Hepatocyte (in vitro differentiated cells): ENCODE data around the gene NEMP1. TPM values are rescaled to one million over a fixed set of nuclear protein-coding genes. Genes with fewer than 3 reads are reported as not detected.

Experiments
- DNase-seq: peaks from one replicate; pipeline ENCODE4 v3.0.0-alpha.2; 2016; ENCODE audit warnings: low spot score
- H2AFZ ChIP-seq: fragments of 200-600 bp; sonication (generic); 2 replicates; pipeline ENCODE4 v1.6.0; 2016; ENCODE audit warnings: antibody characterized with exemption, mild to moderate bottlenecking
- H3K27ac ChIP-seq: fragments of 200-600 bp; sonication (generic); 2 replicates; pipeline ENCODE4 v1.5.1; 2016; ENCODE audit warnings: mild to moderate bottlenecking
- H3K27me3 ChIP-seq: fragments of 200-600 bp; sonication (generic); 2 replicates; pipeline ENCODE4 v1.6.1; 2016
- H3K36me3 ChIP-seq: fragments of 200-600 bp; sonication (generic); replicated peaks from 2 replicates; pipeline ENCODE4 v1.5.1; 2016; ENCODE audit warnings: low read depth; ENCODE audit not compliant: insufficient read depth
- H3K4me1 ChIP-seq: fragments of 200-600 bp; sonication (generic); 2 replicates; pipeline ENCODE4 v1.5.1; 2016; ENCODE audit warnings: mild to moderate bottlenecking, moderate library complexity; ENCODE audit not compliant: insufficient read depth
- H3K4me2 ChIP-seq: fragments of 200-600 bp; sonication (generic); 2 replicates; pipeline ENCODE4 v1.6.0; 2016
- H3K4me3 ChIP-seq: fragments of 200-600 bp; sonication (generic); 2 replicates; pipeline ENCODE4 v1.5.1; 2016; ENCODE audit warnings: mild to moderate bottlenecking
- H3K79me2 ChIP-seq: fragments of 200-600 bp; sonication (generic); 2 replicates; pipeline ENCODE4 v1.6.0; 2017; ENCODE audit warnings: mild to moderate bottlenecking
- H3K9me2 ChIP-seq: fragments of 200-600 bp; sonication (generic); replicated peaks from 2 replicates; pipeline ENCODE4 v1.6.0; 2017; ENCODE audit warnings: mild to moderate bottlenecking; ENCODE audit not compliant: insufficient read depth
- H3K9me3 ChIP-seq: fragments of 200-600 bp; sonication (generic); 2 replicates; pipeline ENCODE4 v1.5.1; 2016; ENCODE audit warnings: low read depth, mild to moderate bottlenecking
- H4K20me1 ChIP-seq: fragments of 200-600 bp; sonication (generic); 2 replicates; pipeline ENCODE4 v1.6.0; 2016; ENCODE audit warnings: mild to moderate bottlenecking; ENCODE audit not compliant: insufficient read depth, poor library complexity, severe bottlenecking
- EZH2 ChIP-seq: fragments of 200-600 bp; sonication (generic); IDR thresholded peaks from 2 replicates; pipeline ENCODE4 v1.6.1; 2016; ENCODE audit warnings: antibody characterized with exemption, mild to moderate bottlenecking, borderline replicate concordance
- EZH2phosphoT487 ChIP-seq: fragments of 200-600 bp; sonication (generic); IDR thresholded peaks from one replicate; pipeline ENCODE4 v1.6.1; 2018; ENCODE audit warnings: antibody characterized with exemption, mild to moderate bottlenecking, low read depth, moderate library complexity; ENCODE audit not compliant: unreplicated experiment, severe bottlenecking
- WGBS: methylation state at CpG from one replicate; pipeline ENCODE4 v1.1.6; 2016; ENCODE audit warnings: low lambda C conversion rate; ENCODE audit errors: missing lambda C conversion rate; 5-methylcytosine and 5-hydroxymethylcytosine counted together
- polyA plus RNA-seq: library from polyadenylated mRNA; unstranded; fragments of >200 nt; fragmentation: Nextera tagmentation; extraction: Ambion mirVana; gene quantifications from 2 replicates; pipeline ENCODE4 v1.2.1, GENCODE V29; 2016
- total RNA-seq: library from RNA; depleted of rRNA; stranded (reverse); fragments of >200 nt; gene quantifications from 2 replicates; pipeline ENCODE4 v1.2.3, GENCODE V29; 2014
- TF ChIP-seq, protein P1 (sequence below): fragments of 200-600 bp; sonication (generic); IDR thresholded peaks from 2 replicates; pipeline ENCODE4 v1.5.1; 2016; ENCODE audit warnings: antibody characterized with exemption, mild to moderate bottlenecking; ENCODE audit not compliant: poor library complexity

Gene NEMP1
- total and polyA plus RNA-seq, 2 experiments from 2014 or later = 6.2 to 9.3 TPM

DNA sequence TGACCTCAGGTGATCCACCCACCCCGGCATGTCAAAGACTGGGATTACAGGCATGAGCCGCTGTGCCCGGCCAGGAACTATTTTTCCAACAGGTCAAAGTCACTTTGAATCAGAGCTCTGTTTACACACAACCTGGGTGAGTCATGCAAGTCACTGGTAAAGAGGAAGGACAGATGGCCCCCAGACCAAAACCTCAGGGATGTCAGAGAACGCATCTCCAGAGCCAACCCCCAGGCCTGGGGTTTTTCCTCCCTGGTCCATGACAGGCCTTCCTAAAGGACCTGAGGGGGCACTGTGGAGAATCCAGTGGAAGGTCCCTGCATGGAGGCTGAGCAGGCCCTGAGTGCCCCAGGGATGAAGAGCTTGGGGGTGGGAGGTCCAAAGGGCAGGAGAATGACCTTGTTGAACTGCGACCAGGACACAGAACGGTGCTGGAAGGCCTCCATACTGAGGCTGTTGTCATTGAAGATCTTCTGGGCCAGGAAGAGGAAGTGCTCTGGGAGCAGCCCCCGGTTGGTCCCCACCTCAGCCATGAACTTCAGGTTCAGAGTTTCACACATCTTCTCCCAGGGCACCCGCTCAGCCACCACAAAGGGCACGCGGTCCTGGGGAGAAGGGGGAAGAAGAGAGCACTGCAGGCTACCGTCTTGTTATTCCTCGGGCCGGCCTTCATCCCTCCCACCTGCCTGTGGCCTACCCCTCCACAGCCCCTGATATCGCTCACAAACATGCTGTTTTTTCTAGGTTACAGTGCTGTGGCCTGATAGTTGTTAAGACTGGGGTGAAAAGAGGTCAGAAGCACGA lies 23.5 kb upstream of the NEMP1 start:
- TF ChIP-seq EZH2 (no peak), EZH2phosphoT487 (no peak)
- TF ChIP-seq, protein P1, sequence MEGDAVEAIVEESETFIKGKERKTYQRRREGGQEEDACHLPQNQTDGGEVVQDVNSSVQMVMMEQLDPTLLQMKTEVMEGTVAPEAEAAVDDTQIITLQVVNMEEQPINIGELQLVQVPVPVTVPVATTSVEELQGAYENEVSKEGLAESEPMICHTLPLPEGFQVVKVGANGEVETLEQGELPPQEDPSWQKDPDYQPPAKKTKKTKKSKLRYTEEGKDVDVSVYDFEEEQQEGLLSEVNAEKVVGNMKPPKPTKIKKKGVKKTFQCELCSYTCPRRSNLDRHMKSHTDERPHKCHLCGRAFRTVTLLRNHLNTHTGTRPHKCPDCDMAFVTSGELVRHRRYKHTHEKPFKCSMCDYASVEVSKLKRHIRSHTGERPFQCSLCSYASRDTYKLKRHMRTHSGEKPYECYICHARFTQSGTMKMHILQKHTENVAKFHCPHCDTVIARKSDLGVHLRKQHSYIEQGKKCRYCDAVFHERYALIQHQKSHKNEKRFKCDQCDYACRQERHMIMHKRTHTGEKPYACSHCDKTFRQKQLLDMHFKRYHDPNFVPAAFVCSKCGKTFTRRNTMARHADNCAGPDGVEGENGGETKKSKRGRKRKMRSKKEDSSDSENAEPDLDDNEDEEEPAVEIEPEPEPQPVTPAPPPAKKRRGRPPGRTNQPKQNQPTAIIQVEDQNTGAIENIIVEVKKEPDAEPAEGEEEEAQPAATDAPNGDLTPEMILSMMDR = no peak
- Histone ChIP-seq H3K4me3 (no peak overlapping the region), H4K20me1 (peaks cover 5% of the 10 kb centered on the region), H3K79me2 (no peaks in the 10 kb centered on the region), H3K4me1 (peaks cover 7% of the 10 kb centered on the region), H3K4me2 (peak overlapping the region; percentile 10), H3K27ac (peak overlapping the region; percentile 93), H2AFZ (no peak overlapping the region), H3K9me2 (no peaks in the 10 kb centered on the region), H3K27me3 (no peaks in the 10 kb centered on the region), H3K9me3 (no peaks in the 10 kb centered on the region), H3K36me3 (no peaks in the 10 kb centered on the region)
- WGBS = 75% methylated on average over 15 of the region's 15 CpGs
- DNase-seq = peak; percentile 81

- no peak for TF ChIP-seq EZH2
- no peak for TF ChIP-seq EZH2phosphoT487
- TF ChIP-seq, protein P1 = no peak
- Histone ChIP-seq H3K4me3 (no peak overlapping the region), H3K9me3 (no peaks in the 10 kb centered on the region), H4K20me1 (no peaks in the 10 kb centered on the region), H2AFZ (no peak overlapping the region), H3K4me1 (peaks cover 7% of the 10 kb centered on the region), H3K79me2 (no peaks in the 10 kb centered on the region), H3K4me2 (no peak overlapping the region), H3K36me3 (no peaks in the 10 kb centered on the region), H3K27me3 (no peaks in the 10 kb centered on the region), H3K27ac (no peak overlapping the region), H3K9me2 (no peaks in the 10 kb centered on the region)
- no peak for DNase-seq
- 90% methylated on average over 12 of the region's 12 CpGs for WGBS
These were observed 21.2 kb upstream of the NEMP1 start for GRCh38 chr12:57099766-57100165.

GRCh38 chr12:57099047-57099714 lies 20.6 kb upstream of the NEMP1 start:
- Histone ChIP-seq H3K79me2 (no peaks in the 10 kb centered on the region), H3K27ac (no peak overlapping the region), H3K4me1 (peaks cover 11% of the 10 kb centered on the region), H3K9me2 (no peaks in the 10 kb centered on the region), H2AFZ (no peak overlapping the region), H3K4me3 (no peak overlapping the region), H3K36me3 (no peaks in the 10 kb centered on the region), H3K9me3 (no peaks in the 10 kb centered on the region), H4K20me1 (no peaks in the 10 kb centered on the region), H3K4me2 (no peak overlapping the region), H3K27me3 (no peaks in the 10 kb centered on the region)
- TF ChIP-seq EZH2 (no peak), EZH2phosphoT487 (no peak)
- TF ChIP-seq, protein P1 = no peak
- no peak for DNase-seq
- WGBS = 93% methylated on average over 11 of the region's 11 CpGs
